Measurements from ENCODE around the gene MYL12B.

DNA sequence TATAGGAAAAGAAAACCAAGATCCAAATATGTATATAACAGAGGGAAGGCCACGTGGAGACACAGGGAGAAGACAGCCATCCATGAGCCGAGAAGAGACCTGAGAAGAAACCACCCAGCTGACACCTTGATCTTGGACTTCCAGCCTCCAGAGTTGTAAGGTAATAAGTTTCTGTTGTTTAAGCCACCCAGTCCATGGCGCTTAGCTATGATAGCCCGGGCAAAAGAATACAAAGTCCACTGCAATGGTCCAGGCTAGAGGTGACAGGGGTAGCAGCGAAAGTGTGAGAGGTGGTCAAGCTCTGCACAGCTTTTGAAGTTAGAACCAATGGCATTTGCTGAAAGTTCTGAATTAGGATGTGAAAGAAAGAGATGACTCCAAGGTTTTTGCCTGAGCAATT lies 44.9 kb upstream of the MYL12B start:
- TF ChIP-seq, protein P1, sequence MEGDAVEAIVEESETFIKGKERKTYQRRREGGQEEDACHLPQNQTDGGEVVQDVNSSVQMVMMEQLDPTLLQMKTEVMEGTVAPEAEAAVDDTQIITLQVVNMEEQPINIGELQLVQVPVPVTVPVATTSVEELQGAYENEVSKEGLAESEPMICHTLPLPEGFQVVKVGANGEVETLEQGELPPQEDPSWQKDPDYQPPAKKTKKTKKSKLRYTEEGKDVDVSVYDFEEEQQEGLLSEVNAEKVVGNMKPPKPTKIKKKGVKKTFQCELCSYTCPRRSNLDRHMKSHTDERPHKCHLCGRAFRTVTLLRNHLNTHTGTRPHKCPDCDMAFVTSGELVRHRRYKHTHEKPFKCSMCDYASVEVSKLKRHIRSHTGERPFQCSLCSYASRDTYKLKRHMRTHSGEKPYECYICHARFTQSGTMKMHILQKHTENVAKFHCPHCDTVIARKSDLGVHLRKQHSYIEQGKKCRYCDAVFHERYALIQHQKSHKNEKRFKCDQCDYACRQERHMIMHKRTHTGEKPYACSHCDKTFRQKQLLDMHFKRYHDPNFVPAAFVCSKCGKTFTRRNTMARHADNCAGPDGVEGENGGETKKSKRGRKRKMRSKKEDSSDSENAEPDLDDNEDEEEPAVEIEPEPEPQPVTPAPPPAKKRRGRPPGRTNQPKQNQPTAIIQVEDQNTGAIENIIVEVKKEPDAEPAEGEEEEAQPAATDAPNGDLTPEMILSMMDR (IDR thresholded peaks at IDR 0.05): no peak
- TF ChIP-seq POLR2A (IDR thresholded peaks at IDR 0.05) (no peak), POLR2AphosphoS5 (IDR thresholded peaks at IDR 0.05) (no peak)

Measured in transverse colon (tissue), 4 donors.